Left forelimb (tissue), 1 donor: ENCODE data around the gene CSTF1.
"Not testable (repeated sequence)": the region's sequence is repeated elsewhere in the genome, so short reads cannot be mapped to it uniquely, and the experiment has no call there.

Experiments used
- DNase-seq: peaks from one replicate; pipeline ENCODE4 v3.0.0-alpha.2; 2018; ENCODE audit warnings: low spot score

Gene CSTF1

DNA sequence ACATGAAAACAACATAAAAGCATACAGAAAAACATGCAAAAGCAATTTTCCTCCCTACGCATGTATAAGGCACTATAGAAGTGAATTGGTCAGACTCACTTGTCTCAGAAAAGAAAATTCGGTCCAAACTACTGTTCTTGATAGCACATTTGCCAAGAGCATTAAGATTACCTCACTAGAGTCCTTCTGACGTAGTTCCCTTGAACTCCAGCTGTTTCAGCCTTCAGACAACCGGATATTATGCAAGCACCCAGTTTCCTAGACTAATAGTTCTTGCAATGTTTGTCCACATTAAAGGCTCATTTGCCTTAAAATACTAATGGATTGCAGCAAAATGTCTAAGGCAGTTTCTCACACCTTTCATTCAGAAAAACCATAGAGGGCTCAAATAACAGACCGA, 17.1 kb downstream of the CSTF1 start:
- no peak for DNase-seq

GRCh38 chr20:56409956-56410355, 17.5 kb downstream of the CSTF1 start:
- DNase-seq = no peak

DNA sequence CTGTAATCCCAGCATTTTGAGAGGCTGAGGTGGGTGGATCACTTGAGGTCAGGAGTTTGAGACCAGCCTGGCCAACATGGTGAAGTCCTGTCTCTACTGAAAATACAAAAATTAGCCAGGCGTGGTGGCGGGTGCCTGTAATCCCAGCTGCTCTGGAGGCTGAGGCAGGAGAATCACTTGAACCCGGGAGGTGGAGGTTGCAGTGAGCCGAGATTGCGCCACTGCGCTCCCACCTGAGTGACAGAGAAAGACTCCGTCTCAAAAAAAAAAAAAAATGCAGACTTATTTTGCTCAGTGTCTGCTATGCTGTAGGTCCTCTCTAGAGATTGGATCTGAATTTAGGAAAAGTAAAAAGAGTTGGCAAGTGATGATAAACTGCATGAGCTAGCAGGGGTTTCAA, 18.8 kb downstream of the CSTF1 start:
- not testable (repeated sequence) for DNase-seq

- no peak for DNase-seq
Observed at GRCh38 chr20:56411759-56412472, 19.5 kb downstream of the CSTF1 start, which contains the start of gene CASS4. Gene CASS4, plus strand, starts transcription at chr20:56412260. Its CDS starts 199 bp downstream, at chr20:56412459.

- no peak for DNase-seq
Observed at GRCh38 chr20:56412473-56412790, 20.0 kb downstream of the CSTF1 start.

GRCh38 chr20:56412949-56413348, 20.5 kb downstream of the CSTF1 start:
- DNase-seq = no peak

GRCh38 chr20:56414842-56415765, 22.7 kb downstream of the CSTF1 start:
- no peak for DNase-seq

GRCh38 chr20:56417402-56417801, 25.0 kb downstream of the CSTF1 start:
- no peak for DNase-seq

DNA sequence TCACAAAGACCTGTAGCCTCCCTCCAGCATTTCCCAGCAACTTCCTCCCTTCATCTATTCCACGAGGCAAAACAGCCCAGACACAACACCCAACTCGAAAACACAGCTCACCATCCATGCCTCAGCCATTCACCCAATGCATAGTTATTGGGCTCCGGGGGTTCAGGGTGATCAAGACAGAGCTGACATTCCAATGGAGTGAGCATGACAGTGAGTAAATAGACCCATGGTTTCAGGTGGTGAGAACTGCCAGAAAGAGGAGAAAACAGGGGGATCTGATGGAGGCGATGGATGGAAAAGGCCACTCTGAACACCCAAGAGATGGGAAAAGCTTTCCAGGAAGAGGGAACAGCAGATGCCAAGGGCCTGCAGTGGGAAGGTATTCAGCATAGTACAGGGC, 25.5 kb downstream of the CSTF1 start:
- DNase-seq = no peak

DNA sequence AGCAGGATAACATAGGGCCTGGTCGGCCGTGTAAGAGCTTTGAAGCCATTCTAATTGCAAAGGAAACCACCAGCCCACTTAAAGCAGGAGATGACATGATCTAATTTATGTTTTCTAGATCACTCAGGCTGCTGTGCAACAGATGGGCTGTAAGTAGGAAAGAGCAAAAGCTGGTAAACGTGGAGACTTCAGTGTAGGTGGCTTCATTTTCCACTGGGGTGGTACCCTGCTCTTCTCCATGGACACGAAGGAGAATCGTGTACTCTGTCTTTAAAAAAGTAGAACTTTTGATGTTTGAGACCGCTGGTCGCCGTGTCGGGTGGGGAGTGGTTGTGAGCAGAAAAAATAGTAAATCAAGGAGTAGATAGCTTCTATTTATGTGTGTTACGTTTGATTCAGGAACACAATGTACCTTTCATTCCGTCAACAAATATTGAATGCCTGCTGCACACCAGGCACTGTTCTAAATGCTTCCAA, 26.0 kb downstream of the CSTF1 start:
- DNase-seq = no peak

- DNase-seq = no peak
Observed at GRCh38 chr20:56420028-56420427, 27.6 kb downstream of the CSTF1 start.

DNA sequence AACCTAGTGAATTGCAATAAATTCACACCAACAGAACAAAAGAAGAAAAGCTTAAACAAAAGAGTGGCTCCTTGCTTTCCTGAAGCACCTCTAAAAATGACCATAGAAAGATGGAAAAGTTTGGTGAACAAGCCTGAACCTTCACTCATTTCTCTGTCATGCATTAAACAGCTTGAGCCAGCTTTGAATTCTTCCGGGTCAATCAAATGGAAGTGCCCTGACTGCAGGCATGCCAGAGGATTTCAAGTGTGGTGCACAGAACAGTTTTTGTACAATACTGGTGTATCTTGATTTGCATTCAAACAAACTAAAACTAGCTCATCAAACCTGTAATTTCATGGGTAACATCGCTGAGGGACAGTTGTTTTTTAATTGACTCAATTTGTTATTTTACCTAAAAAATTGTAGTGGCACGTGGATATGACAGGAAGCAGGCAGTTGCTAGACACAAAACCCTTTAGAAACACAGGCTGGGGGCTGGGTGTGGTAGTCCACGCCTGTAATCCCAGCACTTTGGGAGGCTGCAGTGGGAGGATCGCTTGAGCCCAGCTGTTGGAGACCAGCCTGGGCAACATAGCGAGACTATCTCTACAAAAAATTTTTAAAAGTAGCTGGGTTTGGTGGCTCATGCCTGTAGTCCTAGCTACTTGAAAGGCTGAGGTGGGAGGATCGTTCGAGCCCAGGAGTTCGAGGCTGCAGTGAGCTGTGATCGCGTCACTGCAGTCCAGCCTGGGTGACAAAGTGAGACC, 28.7 kb downstream of the CSTF1 start:
- no peak for DNase-seq

- DNase-seq = no peak
Observed at GRCh38 chr20:56422076-56422823, 29.8 kb downstream of the CSTF1 start.

GRCh38 chr20:56422824-56423189, 30.4 kb downstream of the CSTF1 start:
- no peak for DNase-seq

DNA sequence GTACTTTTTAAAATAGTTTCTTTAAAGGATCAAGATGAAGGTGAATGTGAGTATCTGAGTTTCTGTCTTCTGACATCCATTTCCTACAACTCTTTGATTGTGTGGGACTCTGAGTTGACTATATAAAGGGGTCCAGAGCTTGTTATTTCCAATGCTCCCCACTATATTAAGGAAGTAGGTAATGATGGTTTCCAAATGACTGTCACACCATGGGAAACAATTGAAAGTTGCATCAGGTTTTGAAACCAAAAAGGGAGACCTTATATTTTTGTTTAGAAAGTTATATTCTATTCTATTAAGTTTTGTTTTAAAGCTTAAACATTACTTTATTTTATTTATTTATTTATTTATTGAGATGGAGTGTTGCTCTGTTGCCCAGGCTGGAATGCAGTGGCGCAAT, 30.8 kb downstream of the CSTF1 start:
- no peak for DNase-seq

DNA sequence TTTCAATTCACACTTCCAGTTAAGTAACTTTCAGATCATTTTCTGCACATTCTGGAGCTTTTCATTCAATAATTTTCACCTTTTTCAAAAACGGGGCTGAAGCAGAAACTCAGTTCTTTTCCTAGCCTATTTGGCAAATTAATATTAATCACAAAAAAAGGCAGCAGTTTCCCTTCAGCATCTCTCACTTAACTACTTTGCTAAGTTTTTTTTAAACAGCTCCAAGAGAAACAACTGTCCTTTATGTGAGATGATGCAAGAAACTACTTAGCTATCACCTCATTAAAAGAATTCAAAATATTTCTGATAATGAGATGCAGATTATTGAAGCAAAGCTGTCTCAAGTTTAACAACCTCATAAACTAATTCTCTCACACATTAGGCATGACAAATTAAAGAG, 31.4 kb downstream of the CSTF1 start:
- DNase-seq = no peak

DNA sequence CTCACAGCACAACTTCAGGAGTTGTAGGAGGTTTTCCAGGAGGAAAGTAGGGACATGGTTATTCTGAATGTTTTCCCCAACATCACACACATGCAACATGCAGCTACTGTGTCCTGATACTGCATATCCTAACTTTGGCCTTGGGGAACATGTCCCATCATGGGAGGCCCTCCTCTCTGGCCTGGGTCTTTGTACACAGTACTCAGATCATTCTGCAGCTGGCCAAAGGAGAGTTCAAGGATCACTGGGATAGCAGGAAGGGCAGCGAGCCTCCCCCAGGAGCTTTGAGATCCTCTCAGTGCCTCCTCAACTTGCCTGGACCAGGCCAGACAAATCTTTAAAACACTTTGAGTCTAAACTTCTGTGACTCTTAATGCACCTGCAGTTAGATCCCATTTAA, 32.5 kb downstream of the CSTF1 start:
- DNase-seq = no peak

GRCh38 chr20:56426026-56426425, 33.6 kb downstream of the CSTF1 start:
- DNase-seq = no peak

DNA sequence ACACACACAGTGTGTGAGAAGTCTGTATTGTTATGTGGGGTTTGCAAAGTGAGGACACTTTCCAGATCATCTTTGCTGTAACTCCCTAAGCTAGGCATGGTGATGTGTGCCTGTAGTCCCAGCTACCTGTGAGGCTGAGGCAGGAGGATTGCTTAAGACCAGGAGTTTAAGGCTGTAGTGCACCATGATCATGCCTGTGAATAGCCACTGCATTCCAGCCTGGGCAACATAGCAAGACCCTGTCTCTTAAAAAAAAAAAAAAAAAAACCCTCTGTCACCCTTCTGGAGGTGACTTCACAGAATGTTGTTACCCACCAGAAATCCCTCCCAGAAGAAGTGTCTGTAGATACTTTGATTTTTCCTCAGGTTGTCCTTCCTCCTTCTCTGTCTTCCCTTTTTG, 34.5 kb downstream of the CSTF1 start:
- no peak for DNase-seq

DNA sequence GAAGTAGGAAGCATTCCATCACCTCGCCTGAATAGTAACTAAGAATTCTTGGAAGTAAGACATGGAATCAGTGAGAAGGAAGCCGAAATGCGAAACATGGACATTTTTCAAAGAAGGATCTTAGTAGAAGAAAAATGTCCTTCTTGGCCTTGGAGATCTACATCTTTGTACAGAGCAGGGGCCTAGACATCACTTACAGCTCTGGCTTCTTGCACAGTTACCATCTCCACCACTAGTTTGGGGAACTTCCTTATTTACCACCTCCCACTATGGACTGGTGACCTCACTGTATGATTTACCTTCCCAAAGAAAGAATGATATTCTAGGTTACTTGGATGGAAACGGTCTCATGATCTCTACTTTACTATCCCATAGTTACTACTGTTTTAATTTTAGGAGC, 35.4 kb downstream of the CSTF1 start:
- DNase-seq = no peak

- no peak for DNase-seq
Observed at GRCh38 chr20:56428410-56428809, 36.0 kb downstream of the CSTF1 start.

DNA sequence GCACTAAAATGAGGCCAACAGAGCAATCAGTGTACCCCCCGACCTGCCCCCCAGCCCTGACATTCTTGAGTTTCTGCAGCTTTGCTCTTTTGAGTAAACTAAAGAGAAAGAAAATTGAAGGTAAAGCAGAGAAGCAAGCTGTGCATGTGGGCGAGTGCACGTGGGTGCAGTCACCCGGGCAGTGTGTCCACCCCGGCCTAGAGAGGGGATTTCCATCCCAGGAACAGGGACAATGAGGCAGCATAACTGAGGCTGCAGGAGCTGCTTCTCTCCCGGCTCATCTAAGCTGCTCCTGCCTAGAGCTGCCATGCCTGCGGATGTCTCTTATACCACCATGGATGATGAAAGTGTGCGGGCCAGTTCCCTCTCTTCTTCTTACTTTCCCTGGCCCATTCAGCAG, 36.4 kb downstream of the CSTF1 start:
- DNase-seq = no peak
